HEK293 (cell line): ENCODE results near the gene ITPRIPL2.

Experiments used
- AEBP2 ChIP-seq: fragments of 450-650 bp; formaldehyde crosslinking; IDR thresholded peaks from 2 replicates; pipeline ENCODE4 v1.5.1; 2016; ENCODE audit warnings: missing biosample characterization, missing genetic modification characterization, borderline replicate concordance
- CTCF ChIP-seq: fragments of 450-650 bp; formaldehyde crosslinking; IDR thresholded peaks from 2 replicates; pipeline ENCODE4 v1.5.1; 2016; ENCODE audit warnings: missing biosample characterization, missing genetic modification characterization
- KLF7 ChIP-seq: fragments of 450-650 bp; formaldehyde crosslinking; IDR thresholded peaks from 2 replicates; pipeline ENCODE4 v1.5.1; 2016; ENCODE audit warnings: missing biosample characterization, missing genetic modification characterization, borderline replicate concordance
- SCRT1 ChIP-seq: fragments of 450-650 bp; formaldehyde crosslinking; IDR thresholded peaks from 2 replicates; pipeline ENCODE4 v1.5.1; 2016; ENCODE audit warnings: missing biosample characterization, missing genetic modification characterization, borderline replicate concordance
- TSHZ1 ChIP-seq: fragments of 450-650 bp; formaldehyde crosslinking; IDR thresholded peaks from 2 replicates; pipeline ENCODE4 v1.5.1; 2016; ENCODE audit warnings: missing biosample characterization, missing genetic modification characterization, borderline replicate concordance
- YY1 ChIP-seq: fragments of 450-650 bp; formaldehyde crosslinking; IDR thresholded peaks from 2 replicates; pipeline ENCODE4 v1.5.1; 2018; ENCODE audit warnings: missing biosample characterization, missing genetic modification characterization
- ZNF175 ChIP-seq: fragments of 450-650 bp; formaldehyde crosslinking; IDR thresholded peaks from 2 replicates; pipeline ENCODE4 v1.5.1; 2016; ENCODE audit warnings: missing biosample characterization, missing genetic modification characterization
- ZNF585B ChIP-seq: fragments of 450-650 bp; formaldehyde crosslinking; IDR thresholded peaks from 2 replicates; pipeline ENCODE4 v1.5.1; 2016; ENCODE audit warnings: missing biosample characterization, missing genetic modification characterization
- ZNF768 ChIP-seq: fragments of 450-650 bp; formaldehyde crosslinking; IDR thresholded peaks from 2 replicates; pipeline ENCODE4 v1.5.1; 2018; ENCODE audit warnings: missing biosample characterization, mild to moderate bottlenecking, missing genetic modification characterization

- TF ChIP-seq CTCF (tag by site-specific recombination) (no peak), KLF7 (tag by site-specific recombination) (no peak), AEBP2 (tag by site-specific recombination) (no peak), ZNF768 (tag by site-specific recombination) (no peak), YY1 (tag by site-specific recombination) (no peak), ZNF585B (tag by site-specific recombination) (no peak), TSHZ1 (tag by site-specific recombination) (no peak), ZNF175 (tag by site-specific recombination) (no peak), SCRT1 (tag by site-specific recombination) (peak; percentile 62; the same call in 1 of the 2 replicates)
These were observed 25.3 kb upstream of the ITPRIPL2 start for GRCh38 chr16:19088341-19088916.
